IMR-90 (cell line): ENCODE measurements around the gene CPNE2. TPM values are rescaled to one million over a fixed set of nuclear protein-coding genes. Genes with fewer than 3 reads are reported as not detected.

Experiments
- ATAC-seq: fragments of 200-7000 bp; cut with Tn5 transposase; 2 replicates; pipeline ENCODE4 v1.9.1; 2020; ENCODE audit warnings: low read depth, mild to moderate bottlenecking, moderate library complexity
- BruUV-seq: library from RNA; stranded (reverse); fragments of 400-500 nt; replicated peaks from 2 replicates; lab custom pipeline; 2021; lab: Mats Ljungman, UMichigan
- CTCF ChIA-PET: fragments of 300-600 bp; formaldehyde crosslinking; extraction: SDS; loops from one replicate; lab custom pipeline; 2021; ENCODE audit warnings: antibody characterized with exemption; lab: Yijun Ruan, JAX
- POLR2A ChIA-PET: fragments of 300-600 bp; sonication (Branson Sonifier 250); formaldehyde crosslinking; loops from one replicate; lab custom pipeline; 2022; ENCODE audit warnings: antibody characterized with exemption; ENCODE audit not compliant: unreplicated experiment; lab: Charles Lee
- DNase-seq: peaks from one replicate; pipeline ENCODE4 v3.0.0; 2013
- H2AFZ ChIP-seq: replicated peaks from 2 replicates; pipeline ENCODE3; 2013; ENCODE audit warnings: low read length, mild to moderate bottlenecking; ENCODE audit not compliant: poor library complexity
- H2AK5ac ChIP-seq: 2 replicates; pipeline ENCODE4 v1.6.1; 2013; ENCODE audit warnings: low read depth, low read length, inconsistent platforms
- H2AK9ac ChIP-seq: replicated peaks from 2 replicates; pipeline ENCODE3; 2013; ENCODE audit warnings: mild to moderate bottlenecking, low read depth, low read length, moderate library complexity; ENCODE audit not compliant: poor library complexity
- H2BK120ac ChIP-seq: 2 replicates; pipeline ENCODE4 v1.6.1; 2013; ENCODE audit warnings: low read depth, low read length, inconsistent platforms
- H2BK15ac ChIP-seq: 3 replicates; pipeline ENCODE4 v1.6.1; 2013; ENCODE audit warnings: low read depth, low read length, inconsistent platforms
- H2BK20ac ChIP-seq: 2 replicates; pipeline ENCODE4 v1.6.1; 2013; ENCODE audit warnings: low read depth, mild to moderate bottlenecking, inconsistent platforms, low read length, moderate library complexity
- H2BK5ac ChIP-seq: 2 replicates; pipeline ENCODE4 v1.6.1; 2013; ENCODE audit warnings: mild to moderate bottlenecking, low read depth, low read length, inconsistent platforms; ENCODE audit not compliant: poor library complexity, severe bottlenecking
- H3K14ac ChIP-seq: replicated peaks from 2 replicates; pipeline ENCODE4 v1.6.1; 2013; ENCODE audit warnings: low read depth, low read length, inconsistent platforms
- H3K18ac ChIP-seq: 2 replicates; pipeline ENCODE4 v1.6.1; 2013; ENCODE audit warnings: low read depth, low read length, control low read depth
- H3K23ac ChIP-seq: 2 replicates; pipeline ENCODE4 v1.6.1; 2013; ENCODE audit warnings: low read depth, low read length, inconsistent platforms
- H3K27ac ChIP-seq: 2 replicates; pipeline ENCODE4 v1.5.1; 2013; ENCODE audit warnings: mild to moderate bottlenecking, control low read depth, low read length; ENCODE audit not compliant: insufficient read depth
- H3K27me3 ChIP-seq: 2 replicates; pipeline ENCODE4 v1.6.1; 2013; ENCODE audit warnings: low read length; ENCODE audit not compliant: control insufficient read depth, insufficient read depth
- H3K36me3 ChIP-seq: 2 replicates; pipeline ENCODE4 v1.6.1; 2013; ENCODE audit warnings: low read length, mixed read lengths; ENCODE audit not compliant: control insufficient read depth, insufficient read depth
- H3K4ac ChIP-seq: 2 replicates; pipeline ENCODE4 v1.6.1; 2013; ENCODE audit warnings: low read depth, low read length, inconsistent platforms
- H3K4me1 ChIP-seq: 2 replicates; pipeline ENCODE4 v1.6.1; 2013; ENCODE audit warnings: low read length, mixed read lengths; ENCODE audit not compliant: control insufficient read depth, insufficient read depth
- H3K4me2 ChIP-seq: 2 replicates; pipeline ENCODE4 v1.6.1; 2013; ENCODE audit warnings: low read depth, mild to moderate bottlenecking, control low read depth, low read length, moderate library complexity
- H3K4me3 ChIP-seq: 2 replicates; pipeline ENCODE4 v1.5.1; 2013; ENCODE audit warnings: low read depth, mild to moderate bottlenecking, control low read depth, low read length, moderate library complexity; ENCODE audit not compliant: insufficient read depth
- H3K56ac ChIP-seq: 2 replicates; pipeline ENCODE4 v1.6.1; 2013; ENCODE audit warnings: low read length, inconsistent platforms; ENCODE audit not compliant: insufficient read depth; ENCODE audit errors: extremely low read depth
- H3K79me1 ChIP-seq, 2 experiments: 2 replicates each; pipeline ENCODE4 v1.6.1; 2013; ENCODE audit warnings: low read length in 2 of 2, inconsistent platforms in 1 of 2, low read depth in 1 of 2
- H3K9ac ChIP-seq: 2 replicates; pipeline ENCODE4 v1.6.1; 2013; ENCODE audit warnings: low read depth, low read length, control low read depth
- H3K9me1 ChIP-seq: 2 replicates; pipeline ENCODE4 v1.6.1; 2013; ENCODE audit warnings: low read length, inconsistent platforms; ENCODE audit not compliant: insufficient read depth
- H3K9me3 ChIP-seq: 2 replicates; pipeline ENCODE4 v1.6.1; 2013; ENCODE audit warnings: low read length; ENCODE audit not compliant: control insufficient read depth, insufficient read depth
- H4K20me1 ChIP-seq: 2 replicates; pipeline ENCODE4 v1.6.1; 2013; ENCODE audit warnings: low read length, inconsistent platforms; ENCODE audit not compliant: insufficient read depth
- H4K5ac ChIP-seq: 2 replicates; pipeline ENCODE4 v1.6.1; 2013; ENCODE audit warnings: mild to moderate bottlenecking, low read depth, low read length, control low read depth
- H4K8ac ChIP-seq, 2 experiments: 2 replicates each; pipeline ENCODE4 v1.6.1; 2013; ENCODE audit warnings: low read depth in 2 of 2, low read length in 2 of 2, control low read depth in 1 of 2, inconsistent platforms in 1 of 2
- H4K91ac ChIP-seq: 2 replicates; pipeline ENCODE4 v1.6.1; 2013; ENCODE audit warnings: low read depth, low read length, inconsistent platforms; ENCODE audit not compliant: insufficient read depth
- CTCF ChIP-seq: conservative IDR thresholded peaks from 2 replicates; pipeline ENCODE4 v1.5.1; 2012; ENCODE audit warnings: mild to moderate bottlenecking, low read depth, low read length, improper control_type of control experiment
- FOS ChIP-seq: fragments of 150-350 bp; IDR thresholded peaks from 2 replicates; pipeline ENCODE4 v1.6.1; 2016; ENCODE audit warnings: low read depth, low read length
- MAFK ChIP-seq: IDR thresholded peaks from 2 replicates; pipeline ENCODE4 v1.6.1; 2012; ENCODE audit warnings: low read depth, low read length, improper control_type of control experiment
- POLR2A ChIP-seq: IDR thresholded peaks from 2 replicates; pipeline ENCODE4 v1.6.1; 2012; ENCODE audit warnings: mild to moderate bottlenecking, low read depth, low read length
- RFX5 ChIP-seq: IDR thresholded peaks from 2 replicates; pipeline ENCODE4 v1.8.0; 2012; ENCODE audit warnings: low read depth, mild to moderate bottlenecking, low read length, moderate library complexity
- WGBS, 2 experiments: methylation state at CpG; one replicate each; pipeline versions ENCODE4 v1.1.5 to v1.1.7; 2013; ENCODE audit warnings: missing lambda C conversion rate in 2 of 2; ENCODE audit not compliant: insufficient read length in 1 of 2; ENCODE audit errors: extremely low coverage in 2 of 2; 5-methylcytosine and 5-hydroxymethylcytosine counted together
- dilution Hi-C: fragments of 300-500 bp; cut with HindIII; formaldehyde crosslinking; loops from one replicate; pipeline ENCODE4 v1.14.3; 2018; ENCODE audit warnings: low sequenced_read_pairs; ENCODE audit not compliant: unreplicated experiment
- in situ Hi-C: fragments of 300-500 bp; cut with MboI; formaldehyde crosslinking; loops from 3 replicates; pipeline ENCODE4 v1.14.3; 2019; ENCODE audit warnings: low sequenced_read_pairs, inconsistent platforms, mixed read lengths
- intact Hi-C: fragments of 100-400 bp; cut with micrococcal nuclease; formaldehyde crosslinking; loops from 2 replicates; pipeline ENCODE4 v1.10.0; 2022
- polyA plus RNA-seq, 3 experiments: library from polyadenylated mRNA; depleted of rRNA; stranded (reverse); fragments of >200 nt; gene quantifications; 2 replicates each; pipeline ENCODE4 v1.2.3, GENCODE V29; 2012; ENCODE audit warnings: low replicate concordance in 1 of 3
- total RNA-seq: library from RNA; depleted of rRNA; stranded (reverse); fragments of >200 nt; gene quantifications from 2 replicates; pipeline ENCODE4 v1.2.3, GENCODE V29; 2012

CPNE2 gene
- total and polyA plus RNA-seq, 2 of the 4 experiments (the other 2 are of a cell fraction) = 15.4 to 48.0 TPM

GRCh38 chr16:57184887-57185445 lies 92.6 kb downstream of the CPNE2 start:
- Histone ChIP-seq H3K9me1 (peaks cover 4% of the 10 kb centered on the region; the same call in 1 of the 2 replicates), H3K27ac (peak overlapping the region; percentile 88), H3K4me1 (peaks cover 3% of the 10 kb centered on the region; the same call in 1 of the 2 replicates), H3K56ac (peak overlapping the region; percentile 45; the same call in 1 of the 2 replicates), H3K27me3 (no peaks in the 10 kb centered on the region), H3K36me3 (no peaks in the 10 kb centered on the region; the same call in 1 of the 2 replicates), H2BK5ac (peak overlapping the region; percentile 74), H4K8ac (peak overlapping the region; percentile 80 to 90), H3K23ac (peak overlapping the region; percentile 88), H3K9ac (peak overlapping the region; percentile 89), H4K20me1 (peaks cover 10% of the 10 kb centered on the region; the same call in 1 of the 2 replicates), H3K14ac (peak overlapping the region; percentile 85), H2AFZ (peak overlapping the region; percentile 93), H3K9me3 (no peaks in the 10 kb centered on the region), H3K4me2 (peak overlapping the region; percentile 95), H3K4ac (peak overlapping the region; percentile 85), H2AK5ac (peak overlapping the region; percentile 59), H3K4me3 (peak overlapping the region; percentile 90), H3K18ac (no peak overlapping the region), H3K79me1 (peaks cover 24 to 72% of the 10 kb centered on the region in 2 experiments), H2BK20ac (no peak overlapping the region), H2BK120ac (no peak overlapping the region), H4K5ac (peak overlapping the region; percentile 70), H4K91ac (peak overlapping the region; percentile 31), H2AK9ac (peak overlapping the region; percentile 95), H2BK15ac (0 out of 3 replicates have a peak overlapping the region, but pooled peaks have one; percentile 5)
- BruUV-seq = no TSS peak
- TF ChIP-seq MAFK (peak; percentile 56), CTCF (no peak), RFX5 (no peak), FOS (no peak), POLR2A (peak; percentile 27; the same call in 1 of the 2 replicates)
- in situ Hi-C loops = no loop called here
- ATAC-seq (no peak), DNase-seq (no peak)
- WGBS, 2 experiments = 0% methylated on average over 7 of the region's 15 CpGs; no CpG with 5 or more reads in 1 of the 2 experiments
- ChIA-PET CTCF (interaction anchor here (0.9 kb wide), 1 partner anchor 36 kb away, joined by 3 read pairs; no protein-coding TSS in a partner anchor), POLR2A (no interaction called here)
- dilution Hi-C loops = no loop called here
- intact Hi-C loops = no loop called here
